Measurements from ENCODE around the gene TAS1R1.
A peak's percentile ranks its signal among the peaks of the same experiment; 100 is the strongest.
"Not testable (repeated sequence)": the region's sequence is repeated elsewhere in the genome, so short reads cannot be mapped to it uniquely, and the experiment has no call there.

TAS1R1 gene

GRCh38 chr1:6523566-6523965 lies 31.5 kb upstream of the TAS1R1 start:
- DNase-seq: peak; percentile 10

GRCh38 chr1:6526316-6526715 lies 28.8 kb upstream of the TAS1R1 start:
- DNase-seq: no peak

GRCh38 chr1:6528492-6528891 lies 26.6 kb upstream of the TAS1R1 start:
- DNase-seq: no peak

- no peak for DNase-seq
Observed at GRCh38 chr1:6530504-6531160, 24.5 kb upstream of the TAS1R1 start.

- DNase-seq: no peak
Observed at GRCh38 chr1:6531996-6532395, 23.1 kb upstream of the TAS1R1 start.

GRCh38 chr1:6534248-6534822 lies 20.8 kb upstream of the TAS1R1 start:
- DNase-seq: no peak

- no peak for DNase-seq
Observed at GRCh38 chr1:6535214-6535613, 19.9 kb upstream of the TAS1R1 start.

GRCh38 chr1:6536291-6536690 lies 18.8 kb upstream of the TAS1R1 start:
- DNase-seq: no peak

- no peak for DNase-seq
Observed at GRCh38 chr1:6538956-6539355, 16.2 kb upstream of the TAS1R1 start.

GRCh38 chr1:6544831-6545230 lies 10.3 kb upstream of the TAS1R1 start:
- DNase-seq: no peak

- DNase-seq: no peak
Observed at GRCh38 chr1:6545276-6546112, 9.6 kb upstream of the TAS1R1 start.

- DNase-seq: no peak
Observed at GRCh38 chr1:6546326-6546725, 8.8 kb upstream of the TAS1R1 start.

- no peak for DNase-seq
Observed at GRCh38 chr1:6547301-6547700, 7.8 kb upstream of the TAS1R1 start.

GRCh38 chr1:6554031-6554906 lies 838 bp upstream of the TAS1R1 start, which contains the start of gene NOL9:
Gene NOL9, minus strand, starts transcription at chr1:6554513. Its CDS starts 11 bp downstream, at chr1:6554502.
- peak; percentile 89 for DNase-seq

GRCh38 chr1:6557597-6557996 lies 2.5 kb downstream of the TAS1R1 start:
- no peak for DNase-seq

GRCh38 chr1:6559161-6559560 lies 4.1 kb downstream of the TAS1R1 start:
- not testable (repeated sequence) for DNase-seq

- DNase-seq: no peak
Observed at GRCh38 chr1:6560267-6560666, 5.2 kb downstream of the TAS1R1 start.

- DNase-seq: no peak
Observed at GRCh38 chr1:6569033-6569432, 13.9 kb downstream of the TAS1R1 start.

GRCh38 chr1:6570100-6570499 lies 15.0 kb downstream of the TAS1R1 start:
- no peak for DNase-seq

GRCh38 chr1:6570987-6571386 lies 15.9 kb downstream of the TAS1R1 start:
- no peak for DNase-seq

GRCh38 chr1:6572653-6573383 lies 17.7 kb downstream of the TAS1R1 start:
- DNase-seq: no peak

GRCh38 chr1:6574025-6574620 lies 19.0 kb downstream of the TAS1R1 start:
- DNase-seq: no peak
